Caco-2 (cell line): ENCODE measurements around the gene INPPL1. TPM values are rescaled to one million over a fixed set of nuclear protein-coding genes. Genes with fewer than 3 reads are reported as not detected.

Experiments
- BruUV-seq: library from RNA; stranded (reverse); fragments of 400-500 nt; replicated peaks from 2 replicates; lab custom pipeline; 2021; lab: Mats Ljungman, UMichigan
- CTCF ChIA-PET: fragments of 300-600 bp; sonication (Branson Sonifier 250); formaldehyde crosslinking; loops from one replicate; lab custom pipeline; 2022; ENCODE audit warnings: antibody characterized with exemption; lab: Charles Lee
- POLR2A ChIA-PET: fragments of 300-600 bp; sonication (Branson Sonifier 250); formaldehyde crosslinking; loops from one replicate; lab custom pipeline; 2022; ENCODE audit warnings: antibody characterized with exemption; lab: Charles Lee
- DNase-seq, 2 experiments: peaks; one replicate each; pipeline versions ENCODE4 v3.0.0 to v3.0.0-alpha.2; 2020 to 2022
- H3K27me3 ChIP-seq: replicated peaks from 2 replicates; pipeline ENCODE4 v1.6.0; 2011; ENCODE audit warnings: low read length; ENCODE audit not compliant: control insufficient read depth, insufficient read depth
- H3K36me3 ChIP-seq: 2 replicates; pipeline ENCODE4 v1.5.1; 2011; ENCODE audit warnings: low read length; ENCODE audit not compliant: control insufficient read depth, insufficient read depth
- H3K4me1 ChIP-seq: fragments of 250-450 bp; sonication (Bioruptor Pico); 2 replicates; pipeline ENCODE4 v1.5.1; 2020; ENCODE audit warnings: mild to moderate bottlenecking
- H3K4me3 ChIP-seq: 2 replicates; pipeline ENCODE4 v1.5.1; 2011; ENCODE audit warnings: low read depth, mild to moderate bottlenecking, control low read depth, low read length
- H3K9me3 ChIP-seq: fragments of 250-450 bp; sonication (Bioruptor Pico); 2 replicates; pipeline ENCODE4 v1.5.1; 2020; ENCODE audit warnings: mild to moderate bottlenecking, moderate library complexity
- H3K27ac Mint-ChIP-seq: one replicate; pipeline ENCODE4 v1.8.0; 2022; ENCODE audit warnings: mixed read lengths; ENCODE audit not compliant: unreplicated experiment
- H3K27me3 Mint-ChIP-seq: one replicate; pipeline ENCODE4 v1.8.0; 2022; ENCODE audit warnings: mixed read lengths; ENCODE audit not compliant: insufficient read depth, unreplicated experiment
- H3K36me3 Mint-ChIP-seq: one replicate; pipeline ENCODE4 v1.8.0; 2022; ENCODE audit warnings: mild to moderate bottlenecking, mixed read lengths; ENCODE audit not compliant: insufficient read depth, unreplicated experiment
- H3K4me1 Mint-ChIP-seq: one replicate; pipeline ENCODE4 v1.8.0; 2022; ENCODE audit warnings: low read depth, mixed read lengths; ENCODE audit not compliant: unreplicated experiment
- H3K4me3 Mint-ChIP-seq: one replicate; pipeline ENCODE4 v1.8.0; 2022; ENCODE audit warnings: mild to moderate bottlenecking, moderate library complexity, mixed read lengths; ENCODE audit not compliant: unreplicated experiment
- H3K9me3 Mint-ChIP-seq: one replicate; pipeline ENCODE4 v1.8.0; 2022; ENCODE audit warnings: mixed read lengths; ENCODE audit not compliant: unreplicated experiment
- CTCF ChIP-seq, 2 experiments: fragments of 200-600 bp in 1 of 2; IDR thresholded peaks; 1 replicate in 1 of 2; 2 replicates in 1 of 2; pipeline versions ENCODE4 v1.5.1 to v1.8.0; 2011 to 2022; ENCODE audit warnings: antibody characterized with exemption in 1 of 2, control low read depth in 1 of 2, inconsistent platforms in 1 of 2, low read depth in 1 of 2, low read length in 1 of 2, mild to moderate bottlenecking in 1 of 2, moderate library complexity in 1 of 2; ENCODE audit not compliant: insufficient read depth in 1 of 2, severe bottlenecking in 1 of 2, unreplicated experiment in 1 of 2
- intact Hi-C: fragments of 100-400 bp; cut with micrococcal nuclease; formaldehyde crosslinking; loops from one replicate; pipeline ENCODE4 v1.10.0; 2022; ENCODE audit not compliant: unreplicated experiment
- total RNA-seq: library from RNA; stranded (reverse); gene quantifications from 2 replicates; pipeline ENCODE4 v1.2.3, GENCODE V29; 2022

Gene INPPL1
- total RNA-seq, 1 experiment from 2014 or later, result 393 TPM

DNA sequence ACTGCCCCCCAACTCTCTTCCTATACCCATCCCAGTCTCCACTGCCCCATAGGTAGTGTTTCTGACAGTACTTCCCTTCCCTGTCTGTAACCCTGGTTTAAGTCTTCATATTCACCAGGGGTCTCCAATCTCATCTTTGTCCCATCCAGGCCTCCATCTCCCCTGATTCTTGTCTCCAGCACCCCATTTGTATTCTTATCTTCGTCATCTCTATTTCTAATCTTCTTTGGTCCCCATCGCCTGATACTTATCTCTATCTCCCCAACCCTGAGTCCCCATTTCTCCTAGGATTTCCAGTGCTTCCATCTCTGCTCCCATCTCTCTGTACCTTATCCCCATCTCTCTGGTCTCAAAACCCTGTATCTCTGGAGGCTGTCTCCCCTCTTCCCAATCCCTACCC is 17.6 kb downstream of the INPPL1 start:
- H3K4me3 ChIP-seq, result no peak overlapping the region
- H3K27me3 ChIP-seq, result no peaks in the 10 kb centered on the region
- Mint-ChIP-seq H3K4me1 (peaks cover 14% of the 10 kb centered on the region), H3K27me3 (peaks cover 4% of the 10 kb centered on the region), H3K4me3 (no peak overlapping the region), H3K9me3 (peaks cover 8% of the 10 kb centered on the region), H3K36me3 (peaks cover 35% of the 10 kb centered on the region), H3K27ac (no peak overlapping the region)
- H3K36me3 ChIP-seq, result peaks cover 9% of the 10 kb centered on the region
- DNase-seq, result no peak
- BruUV-seq, result no TSS peak
- POLR2A ChIA-PET, result interaction anchor here (0.7 kb wide), 1 partner anchor 53 kb away, joined by 4 read pairs; no protein-coding TSS in a partner anchor
- H3K4me1 ChIP-seq, result peaks cover 24% of the 10 kb centered on the region
- H3K9me3 ChIP-seq, result peaks cover 7% of the 10 kb centered on the region; the same call in 1 of the 2 replicates
- TF ChIP-seq CTCF (IDR thresholded peaks at IDR 0.05; ENCODE audit: insufficient read depth in 1 of 2, low read depth in 1 of 2, low read length in 1 of 2, severe bottlenecking in 1 of 2, unreplicated experiment in 1 of 2), result no peak
- CTCF ChIA-PET, result no interaction called here
- intact Hi-C loops, result no loop called here

DNA sequence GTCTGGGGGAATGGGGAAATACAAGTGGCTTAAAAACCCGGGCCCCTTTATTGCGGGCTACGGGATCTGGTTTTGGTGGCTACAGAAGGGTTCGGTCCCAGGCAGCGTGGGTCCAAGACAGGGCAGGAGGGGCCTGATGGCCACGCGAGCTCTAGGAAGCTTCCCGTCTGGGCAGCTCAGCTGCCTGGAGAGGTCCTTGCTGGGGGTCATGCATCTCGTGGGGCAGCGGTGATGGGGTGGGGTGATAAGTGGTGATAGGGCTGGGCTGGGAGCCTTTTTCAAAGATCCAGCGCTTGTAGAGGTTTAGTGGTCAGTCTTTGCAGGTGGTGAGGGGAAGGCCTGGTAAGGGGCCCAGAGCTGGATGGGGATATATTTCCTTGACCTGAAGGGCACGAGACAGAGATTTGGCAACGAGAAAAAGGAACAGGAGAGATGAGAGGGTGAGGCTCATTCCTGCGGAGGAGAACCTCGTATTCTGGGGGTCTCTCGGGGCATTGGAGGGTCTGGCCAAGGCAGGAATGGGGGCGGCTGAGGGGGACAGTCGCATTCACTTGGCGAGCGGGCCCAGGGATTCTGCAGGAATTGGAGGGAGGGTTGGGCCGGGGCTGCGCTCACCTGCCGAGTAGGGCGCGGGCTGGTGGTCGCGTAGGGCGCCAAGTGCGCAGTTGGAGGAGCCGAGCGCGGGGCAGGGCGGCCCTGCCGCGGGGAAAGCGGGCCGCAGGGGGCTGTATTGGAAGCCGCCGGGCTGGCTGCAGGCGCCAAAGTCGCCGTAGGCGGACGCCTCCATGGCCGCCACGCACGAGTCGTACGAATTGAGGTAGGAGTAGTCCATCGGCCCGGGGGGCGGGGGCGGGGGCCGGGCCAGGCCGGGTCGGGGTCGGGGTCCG is 18.8 kb downstream of the INPPL1 start:
- intact Hi-C loops, result no loop called here
- no peak overlapping the region for H3K4me3 ChIP-seq
- no peaks in the 10 kb centered on the region for H3K36me3 ChIP-seq
- Mint-ChIP-seq H3K4me1 (peaks cover 14% of the 10 kb centered on the region), H3K9me3 (peaks cover 8% of the 10 kb centered on the region), H3K27ac (no peak overlapping the region), H3K36me3 (peaks cover 23% of the 10 kb centered on the region), H3K27me3 (peaks cover 4% of the 10 kb centered on the region), H3K4me3 (no peak overlapping the region)
- DNase-seq, result peak in 1 of 2 experiments; percentile 35
- CTCF ChIA-PET, result interaction anchor here (1.0 kb wide), 1 partner anchor 188 kb away, joined by 4 read pairs; no protein-coding TSS in a partner anchor
- H3K9me3 ChIP-seq, result peaks cover 7% of the 10 kb centered on the region; the same call in 1 of the 2 replicates
- BruUV-seq, result no TSS peak
- POLR2A ChIA-PET, result no interaction called here
- H3K27me3 ChIP-seq, result no peaks in the 10 kb centered on the region
- peaks cover 19% of the 10 kb centered on the region for H3K4me1 ChIP-seq
- no peak for TF ChIP-seq CTCF (IDR thresholded peaks at IDR 0.05; ENCODE audit: insufficient read depth in 1 of 2, low read depth in 1 of 2, low read length in 1 of 2, severe bottlenecking in 1 of 2, unreplicated experiment in 1 of 2)

GRCh38 chr11:72244060-72244360 is 19.4 kb downstream of the INPPL1 start, which contains the start of gene PHOX2A:
TSS of gene PHOX2A (minus strand) at chr11:72244176. CDS start at chr11:72244004, 172 bp downstream.
- DNase-seq, result peak in 1 of 2 experiments; percentile 30
- no peak within 1 kb of the TSS for H3K4me3 ChIP-seq
- peaks cover 16% of the 10 kb centered on the region for H3K4me1 ChIP-seq
- no peak for TF ChIP-seq CTCF (IDR thresholded peaks at IDR 0.05; ENCODE audit: insufficient read depth in 1 of 2, low read depth in 1 of 2, low read length in 1 of 2, severe bottlenecking in 1 of 2, unreplicated experiment in 1 of 2)
- CTCF ChIA-PET, result no interaction called here
- intact Hi-C loops, result no loop called here
- Mint-ChIP-seq H3K4me3 (no peak within 1 kb of the TSS), H3K27me3 (peaks cover 4% of the 10 kb centered on the region), H3K4me1 (peaks cover 11% of the 10 kb centered on the region), H3K27ac (no peak within 1 kb of the TSS), H3K9me3 (peaks cover 8% of the 10 kb centered on the region), H3K36me3 (peaks cover 17% of the 10 kb centered on the region)
- no TSS peak for BruUV-seq
- POLR2A ChIA-PET, result no interaction called here
- peaks cover 7% of the 10 kb centered on the region; the same call in 1 of the 2 replicates for H3K9me3 ChIP-seq
- no peaks in the 10 kb centered on the region for H3K36me3 ChIP-seq
- no peaks in the 10 kb centered on the region for H3K27me3 ChIP-seq
